Measurements from ENCODE around the gene GARS1. TPM values are rescaled to one million over a fixed set of nuclear protein-coding genes. Genes with fewer than 3 reads are reported as not detected.
"Not testable (repeated sequence)": the region's sequence is repeated elsewhere in the genome, so short reads cannot be mapped to it uniquely, and the experiment has no call there.

The GARS1 gene
- total RNA-seq, 1 donor: 287 TPM

GRCh38 chr7:30585675-30586074 lies 9.0 kb upstream of the GARS1 start:
- no peak overlapping the region for H3K4me3 ChIP-seq (ENCODE audit: low read depth, low read length)
- peak; percentile 23 for DNase-seq (ENCODE audit: low read depth)
- no peak for TF ChIP-seq CTCF (IDR thresholded peaks at IDR 0.05; ENCODE audit: insufficient read depth, low read depth, low read length)

GRCh38 chr7:30587547-30587946 lies 7.1 kb upstream of the GARS1 start:
- DNase-seq (ENCODE audit: low read depth); H3K4me3 ChIP-seq (ENCODE audit: low read depth, low read length): not testable (repeated sequence)

- no peak overlapping the region for H3K4me3 ChIP-seq (ENCODE audit: low read depth, low read length)
- DNase-seq (ENCODE audit: low read depth): no peak
- no peak for TF ChIP-seq CTCF (IDR thresholded peaks at IDR 0.05; ENCODE audit: insufficient read depth, low read depth, low read length)
Measured at GRCh38 chr7:30589111-30589510, 5.6 kb upstream of the GARS1 start.

GRCh38 chr7:30594048-30594539 lies 584 bp upstream of the GARS1 start:
- peak overlapping the region; percentile 97 for H3K4me3 ChIP-seq (ENCODE audit: low read depth, low read length)
- DNase-seq (ENCODE audit: low read depth): no peak
- no peak for TF ChIP-seq CTCF (IDR thresholded peaks at IDR 0.05; ENCODE audit: insufficient read depth, low read depth, low read length)

- no peak for TF ChIP-seq CTCF (IDR thresholded peaks at IDR 0.05; ENCODE audit: insufficient read depth, low read depth, low read length)
- no peak for DNase-seq (ENCODE audit: low read depth)
Measured at GRCh38 chr7:30595436-30596013, 847 bp downstream of the GARS1 start.

GRCh38 chr7:30596014-30596641 lies 1.4 kb downstream of the GARS1 start:
- peak; percentile 66 for DNase-seq (ENCODE audit: low read depth)
- peak overlapping the region; percentile 97 for H3K4me3 ChIP-seq (ENCODE audit: low read depth, low read length)
- TF ChIP-seq CTCF (IDR thresholded peaks at IDR 0.05; ENCODE audit: insufficient read depth, low read depth, low read length): no peak

More at GRCh38 chr7:30595436-30596013, 847 bp downstream of the GARS1 start:
- H3K4me3 ChIP-seq (ENCODE audit: low read depth, low read length): peak overlapping the region; percentile 97

- no peak for TF ChIP-seq CTCF (IDR thresholded peaks at IDR 0.05; ENCODE audit: insufficient read depth, low read depth, low read length)
- no peak for DNase-seq (ENCODE audit: low read depth)
- peak overlapping the region; percentile 97 for H3K4me3 ChIP-seq (ENCODE audit: low read depth, low read length)
Measured at GRCh38 chr7:30596721-30597120, 2.0 kb downstream of the GARS1 start.
